Endothelial cell of umbilical vein (primary cell): Measurements from ENCODE around the gene C9orf78.
"Not testable (repeated sequence)": the region's sequence is repeated elsewhere in the genome, so short reads cannot be mapped to it uniquely, and the experiment has no call there.

Experiments
- CTCF ChIP-seq, 2 donors: IDR thresholded peaks; 1 replicate in 1 of 2; 2 replicates in 1 of 2; pipeline ENCODE4 v1.5.1; 2011; ENCODE audit warnings: low read length in 2 of 2, mild to moderate bottlenecking in 2 of 2, moderate library complexity in 2 of 2, control low read depth in 1 of 2, inconsistent platforms in 1 of 2, low read depth in 1 of 2; ENCODE audit not compliant: insufficient read depth in 1 of 2; ENCODE audit errors: extremely low read depth in 1 of 2
- EZH2 ChIP-seq: IDR thresholded peaks from 2 replicates; pipeline ENCODE4 v1.6.1; 2012; ENCODE audit warnings: borderline replicate concordance, low read depth, mild to moderate bottlenecking, moderate library complexity, low read length, inconsistent platforms; ENCODE audit not compliant: severe bottlenecking
- MYC ChIP-seq: IDR thresholded peaks from one replicate; pipeline ENCODE4 v1.6.1; 2011; ENCODE audit warnings: mild to moderate bottlenecking, low read depth, low read length
- POLR2A ChIP-seq: IDR thresholded peaks from 2 replicates; pipeline ENCODE4 v1.6.1; 2012; ENCODE audit warnings: low read depth, mild to moderate bottlenecking, control low read depth, low read length
- POLR2AphosphoS5 ChIP-seq: IDR thresholded peaks from 2 replicates; pipeline ENCODE4 v1.6.1; 2012; ENCODE audit warnings: low read depth, mild to moderate bottlenecking, control low read depth, low read length, moderate library complexity; ENCODE audit not compliant: insufficient read depth

GRCh38 chr9:129784970-129785369 is 50.1 kb downstream of the C9orf78 start:
- TF ChIP-seq CTCF (IDR thresholded peaks at IDR 0.05; ENCODE audit: extremely low read depth in 1 of 2, insufficient read depth in 1 of 2, low read depth in 1 of 2, low read length in 2 of 2); POLR2A; MYC; EZH2; POLR2AphosphoS5: not testable (repeated sequence)
